Liver (tissue), 9 donors: ENCODE measurements around the gene THBD. TPM values are rescaled to one million over a fixed set of nuclear protein-coding genes. Genes with fewer than 3 reads are reported as not detected.

ENCODE experiments used
- DNase-seq: peaks from one replicate; pipeline ENCODE4 v3.0.0-alpha.2; 2017; ENCODE audit warnings: low spot score
- H3K27ac ChIP-seq, 2 donors: one replicate each; pipeline ENCODE4 v1.7.0; 2013; ENCODE audit warnings: inconsistent platforms in 2 of 2, low read length in 2 of 2, control low read depth in 1 of 2, low read depth in 1 of 2, mild to moderate bottlenecking in 1 of 2
- H3K27me3 ChIP-seq, 4 donors: one replicate each; pipeline versions ENCODE4 v1.6.1 to v1.7.0; 2013; ENCODE audit warnings: low read length in 3 of 4, inconsistent platforms in 1 of 4, mild to moderate bottlenecking in 1 of 4, moderate library complexity in 1 of 4; ENCODE audit not compliant: control insufficient read depth in 4 of 4, insufficient read depth in 4 of 4
- H3K36me3 ChIP-seq, 4 donors: one replicate each; pipeline versions ENCODE4 v1.6.1 to v1.7.0; 2013; ENCODE audit warnings: low read length in 3 of 4, mild to moderate bottlenecking in 3 of 4, low read depth in 1 of 4, moderate library complexity in 1 of 4; ENCODE audit not compliant: control insufficient read depth in 4 of 4, insufficient read depth in 3 of 4
- H3K4me1 ChIP-seq, 4 donors: one replicate each; pipeline versions ENCODE4 v1.6.1 to v1.7.0; 2013; ENCODE audit warnings: low read length in 3 of 4, mild to moderate bottlenecking in 3 of 4, moderate library complexity in 1 of 4; ENCODE audit not compliant: control insufficient read depth in 4 of 4, insufficient read depth in 4 of 4
- H3K4me3 ChIP-seq, 3 donors: one replicate each; pipeline versions ENCODE4 v1.6.1 to v1.7.0; 2013; ENCODE audit warnings: low read length in 3 of 3, control low read depth in 1 of 3, low read depth in 1 of 3, mild to moderate bottlenecking in 1 of 3
- H3K9ac ChIP-seq, 2 donors: one replicate each; pipeline ENCODE4 v1.7.0; 2013; ENCODE audit warnings: low read length in 2 of 2, mild to moderate bottlenecking in 2 of 2, moderate library complexity in 2 of 2, control low read depth in 1 of 2, low read depth in 1 of 2
- H3K9me3 ChIP-seq, 4 donors: one replicate each; pipeline versions ENCODE4 v1.6.1 to v1.7.0; 2013; ENCODE audit warnings: low read length in 3 of 4; ENCODE audit not compliant: control insufficient read depth in 4 of 4
- CTCF ChIP-seq: fragments of 150-350 bp; IDR thresholded peaks from 2 replicates; pipeline ENCODE4 v1.5.1; 2017; ENCODE audit warnings: improper control_type of control experiment, low read depth, low read length; ENCODE audit not compliant: missing input control
- EGR1 ChIP-seq, 2 donors: IDR thresholded peaks; 2 replicates each; pipeline ENCODE4 v1.6.1; 2016 to 2018; ENCODE audit warnings: antibody characterized with exemption in 2 of 2, low read depth in 2 of 2
- FOXA1 ChIP-seq: IDR thresholded peaks from 2 replicates; pipeline ENCODE4 v1.6.1; 2016; ENCODE audit warnings: antibody characterized with exemption
- FOXA2 ChIP-seq: IDR thresholded peaks from 2 replicates; pipeline ENCODE4 v1.6.1; 2016; ENCODE audit warnings: antibody characterized with exemption
- GABPA ChIP-seq, 2 donors: IDR thresholded peaks in 1 of 2; conservative IDR thresholded peaks in 1 of 2; 2 replicates each; pipeline ENCODE4 v1.6.1; 2016; ENCODE audit warnings: antibody characterized with exemption in 2 of 2, mild to moderate bottlenecking in 1 of 2, moderate library complexity in 1 of 2
- HNF4A ChIP-seq, 2 donors: conservative IDR thresholded peaks; 2 replicates each; pipeline ENCODE4 v1.6.1; 2016; ENCODE audit warnings: antibody characterized with exemption in 2 of 2, mild to moderate bottlenecking in 2 of 2
- HNF4G ChIP-seq: IDR thresholded peaks from 2 replicates; pipeline ENCODE4 v1.6.1; 2016; ENCODE audit warnings: antibody characterized with exemption
- JUND ChIP-seq, 2 donors: IDR thresholded peaks; 2 replicates each; pipeline ENCODE4 v1.6.1; 2016; ENCODE audit warnings: antibody characterized with exemption in 2 of 2
- MAX ChIP-seq: IDR thresholded peaks from 2 replicates; pipeline ENCODE4 v1.6.1; 2016; ENCODE audit warnings: antibody characterized with exemption
- NR2F2 ChIP-seq: IDR thresholded peaks from 2 replicates; pipeline ENCODE4 v1.6.1; 2016; ENCODE audit warnings: antibody characterized with exemption
- RAD21 ChIP-seq, 2 donors: IDR thresholded peaks; 2 replicates each; pipeline ENCODE4 v1.6.1; 2016; ENCODE audit warnings: antibody characterized with exemption in 2 of 2, mild to moderate bottlenecking in 2 of 2
- RXRA ChIP-seq, 2 donors: IDR thresholded peaks; 2 replicates each; pipeline ENCODE4 v1.6.1; 2017 to 2018; ENCODE audit warnings: antibody characterized with exemption in 2 of 2, mild to moderate bottlenecking in 1 of 2
- SP1 ChIP-seq: IDR thresholded peaks from 2 replicates; pipeline ENCODE4 v1.6.1; 2018; ENCODE audit warnings: antibody characterized with exemption, mild to moderate bottlenecking
- TAF1 ChIP-seq: conservative IDR thresholded peaks from 2 replicates; pipeline ENCODE4 v1.6.1; 2016; ENCODE audit warnings: antibody characterized with exemption, mild to moderate bottlenecking
- YY1 ChIP-seq: IDR thresholded peaks from 2 replicates; pipeline ENCODE4 v1.6.1; 2016; ENCODE audit warnings: antibody characterized with exemption, mild to moderate bottlenecking
- ZBTB33 ChIP-seq: IDR thresholded peaks from 2 replicates; pipeline ENCODE4 v1.6.1; 2016; ENCODE audit warnings: antibody characterized with exemption
- WGBS: extraction: QIAGEN DNeasy Blood & Tissue Kit; methylation state at CpG from one replicate; pipeline ENCODE4 v1.1.7; 2013; 5-methylcytosine and 5-hydroxymethylcytosine counted together
- polyA plus RNA-seq, 2 donors: library from polyadenylated mRNA; stranded (reverse) in 1 of 2; unstranded in 1 of 2; fragments of 200-250 nt in 1 of 2; fragments of >200 nt in 1 of 2; fragmentation: Nextera tagmentation in 1 of 2; extraction: Ambion mirVana in 1 of 2; gene quantifications; one replicate each; pipeline versions ENCODE4 v1.2.1 to v1.2.3, GENCODE V29; 2013 to 2015
- total RNA-seq, 2 donors: library from RNA; depleted of rRNA; stranded (reverse); fragments of >200 nt; gene quantifications; one replicate each; pipeline ENCODE4 v1.2.3, GENCODE V29; 2014
- donor health status: healthy.
- donor health status: healthy.
- donor health status: healthy.
- donor health status: healthy.
- donor health status: healthy.

The THBD gene
- total and polyA plus RNA-seq, 4 donors = 1.4 to 6.6 (median 3.1) TPM

GRCh38 chr20:23063168-23063567, 13.7 kb upstream of the THBD start:
- Histone ChIP-seq H3K4me3 (no peak overlapping the region), H3K36me3 (no peaks in the 10 kb centered on the region), H3K27ac (no peak overlapping the region), H3K9me3 (no peaks in the 10 kb centered on the region), H3K9ac (no peak overlapping the region), H3K4me1 (no peaks in the 10 kb centered on the region), H3K27me3 (peaks cover 0 to 2% (median 0%) of the 10 kb centered on the region in 4 donors)
- no peak for DNase-seq
- 81% methylated on average over 3 of the region's 3 CpGs for WGBS
- no peak for TF ChIP-seq EGR1 (IDR thresholded peaks at IDR 0.05; ENCODE audit: low read depth in 2 of 2)
- TF ChIP-seq HNF4A (conservative IDR thresholded peaks at IDR 0.05) = no peak
- no peak for TF ChIP-seq MAX
- no peak for TF ChIP-seq SP1

- DNase-seq = no peak
- H3K27ac ChIP-seq = no peak overlapping the region
- no peaks in the 10 kb centered on the region for H3K4me1 ChIP-seq
Observed at GRCh38 chr20:23062632-23063031, 13.2 kb upstream of the THBD start.

GRCh38 chr20:23061734-23062561, 12.5 kb upstream of the THBD start:
- Histone ChIP-seq H3K27me3 (peaks cover 0 to 2% (median under 1%) of the 10 kb centered on the region in 4 donors), H3K27ac (peak overlapping the region; percentile 28 to 50), H3K4me1 (no peaks in the 10 kb centered on the region), H3K9ac (no peak overlapping the region), H3K36me3 (no peaks in the 10 kb centered on the region), H3K9me3 (peaks cover 0 to 3% (median under 1%) of the 10 kb centered on the region in 4 donors), H3K4me3 (no peak overlapping the region)
- WGBS = 36% methylated on average over 8 of the region's 8 CpGs
- no peak for DNase-seq
- TF ChIP-seq HNF4G (no peak), CTCF (peak; percentile 35), NR2F2 (peak; percentile 64), ZBTB33 (no peak), RXRA (IDR thresholded peaks at IDR 0.05) (peak; percentile 18 to 30), FOXA1 (no peak), FOXA2 (no peak), GABPA (IDR thresholded peaks at IDR 0.05 in 1 of 2, conservative IDR thresholded peaks at IDR 0.05 in 1 of 2) (no peak), SP1 (peak; percentile 29), YY1 (no peak), JUND (IDR thresholded peaks at IDR 0.05) (peak; percentile 45 to 58), RAD21 (IDR thresholded peaks at IDR 0.05) (peak; percentile 44 to 61), HNF4A (conservative IDR thresholded peaks at IDR 0.05) (no peak)

More at GRCh38 chr20:23062632-23063031, 13.2 kb upstream of the THBD start:
- Histone ChIP-seq H3K36me3 (no peaks in the 10 kb centered on the region), H3K27me3 (peaks cover 0 to 2% (median 0%) of the 10 kb centered on the region in 4 donors), H3K4me3 (no peak overlapping the region), H3K9me3 (no peaks in the 10 kb centered on the region), H3K9ac (no peak overlapping the region)
- TF ChIP-seq TAF1 (no peak), CTCF (no peak)
